ENCODE measurements around the gene TMEM86A. TPM values are rescaled to one million over a fixed set of nuclear protein-coding genes. Genes with fewer than 3 reads are reported as not detected.

Gene TMEM86A
- total and polyA plus RNA-seq, 9 donors: 1.5 to 3.4 (median 3.1) TPM

- Histone ChIP-seq H3K27ac (ENCODE audit: low read length) (no peak overlapping the region), H3K27me3 (ENCODE audit: control insufficient read depth, insufficient read depth, low read length) (peaks cover 2% of the 10 kb centered on the region), H3K36me3 (ENCODE audit: control insufficient read depth, insufficient read depth, low read length) (no peaks in the 10 kb centered on the region), H3K4me1 (ENCODE audit: control insufficient read depth, insufficient read depth, low read length) (no peaks in the 10 kb centered on the region), H3K9me3 (replicated peaks; ENCODE audit: control insufficient read depth, low read depth, low read length) (no peaks in the 10 kb centered on the region), H3K4me3 (ENCODE audit: low read length) (no peak overlapping the region)
- no CpG with 5 or more reads among the region's 3 CpGs for WGBS (ENCODE audit: insufficient coverage)
- DNase-seq: no peak
Observed at GRCh38 chr11:18750944-18751343, 52.4 kb downstream of the TMEM86A start.

DNA sequence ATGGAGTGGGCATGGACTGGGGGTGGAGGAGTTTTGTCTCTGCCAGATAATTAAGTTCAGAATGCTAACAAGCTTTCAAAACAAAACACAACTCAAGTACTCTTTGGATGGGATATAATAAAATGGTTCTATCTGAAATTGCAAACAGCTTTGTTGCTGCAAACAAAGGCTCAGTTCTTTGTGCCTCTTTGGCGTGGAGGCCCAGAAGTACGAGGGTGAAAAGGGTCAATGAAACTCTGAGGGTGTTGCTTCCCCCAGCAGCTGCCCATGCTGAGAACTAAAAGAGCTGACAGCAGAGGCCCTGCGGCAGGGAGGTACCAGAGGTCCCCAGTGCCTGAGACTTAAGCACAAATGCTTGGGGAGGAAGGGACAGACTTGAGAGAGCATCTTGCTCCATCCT, 53.9 kb downstream of the TMEM86A start:
- H3K27ac ChIP-seq (ENCODE audit: low read length): no peak overlapping the region
- H3K9me3 ChIP-seq (replicated peaks; ENCODE audit: control insufficient read depth, low read depth, low read length): no peaks in the 10 kb centered on the region
- no peaks in the 10 kb centered on the region for H3K36me3 ChIP-seq (ENCODE audit: control insufficient read depth, insufficient read depth, low read length)
- 36% methylated on average over 3 of the region's 3 CpGs for WGBS (ENCODE audit: insufficient coverage)
- peaks cover 6% of the 10 kb centered on the region for H3K27me3 ChIP-seq (ENCODE audit: control insufficient read depth, insufficient read depth, low read length)
- DNase-seq: no peak
- H3K4me1 ChIP-seq (ENCODE audit: control insufficient read depth, insufficient read depth, low read length): no peaks in the 10 kb centered on the region
- H3K4me3 ChIP-seq (ENCODE audit: low read length): no peak overlapping the region

- H3K4me1 ChIP-seq (ENCODE audit: control insufficient read depth, insufficient read depth, low read length): no peaks in the 10 kb centered on the region
- no peak overlapping the region for H3K27ac ChIP-seq (ENCODE audit: low read length)
- 90% methylated on average over 4 of the region's 5 CpGs for WGBS (ENCODE audit: insufficient coverage)
- H3K4me3 ChIP-seq (ENCODE audit: low read length): no peak overlapping the region
- no peaks in the 10 kb centered on the region for H3K36me3 ChIP-seq (ENCODE audit: control insufficient read depth, insufficient read depth, low read length)
- no peak for DNase-seq
- H3K9me3 ChIP-seq (replicated peaks; ENCODE audit: control insufficient read depth, low read depth, low read length): no peaks in the 10 kb centered on the region
- peaks cover 6% of the 10 kb centered on the region for H3K27me3 ChIP-seq (ENCODE audit: control insufficient read depth, insufficient read depth, low read length)
Observed at GRCh38 chr11:18754308-18754707, 55.7 kb downstream of the TMEM86A start.

Other genes with a start within 250 kb of the TMEM86A start
- not detected for gene LDHAL6A, start 242.9 kb upstream of the TMEM86A start, total RNA-seq
- gene LDHAL6A, start 242.9 kb upstream of the TMEM86A start, polyA plus RNA-seq (ENCODE audit: insufficient read depth in 1 of 8, insufficient read length in 8 of 8, low replicate concordance in 1 of 8): under 1 TPM in 7 of 8 donors, not detected in 1; 0.13 to 0.67 (median 0.15) TPM
- 79.4 TPM for gene TSG101, start 171.8 kb upstream of the TMEM86A start, total RNA-seq
- 100 to 1,000 TPM in 6 of 8 donors, 10 to 100 TPM in 2; 86.1 to 125 (median 108) TPM for gene TSG101, start 171.8 kb upstream of the TMEM86A start, polyA plus RNA-seq (ENCODE audit: insufficient read depth in 1 of 8, insufficient read length in 8 of 8, low replicate concordance in 1 of 8)
- 14.8 TPM for gene UEVLD, start 110.0 kb upstream of the TMEM86A start, total RNA-seq
- 10 to 100 TPM; 10.7 to 15.3 (median 12.0) TPM for gene UEVLD, start 110.0 kb upstream of the TMEM86A start, polyA plus RNA-seq (ENCODE audit: insufficient read depth in 1 of 8, insufficient read length in 8 of 8, low replicate concordance in 1 of 8)
- gene MISFA, start 99.0 kb upstream of the TMEM86A start, total RNA-seq: 4.3 TPM
- 1 to 10 TPM; 3.1 to 7.1 (median 4.3) TPM for gene MISFA, start 99.0 kb upstream of the TMEM86A start, polyA plus RNA-seq (ENCODE audit: insufficient read depth in 1 of 8, insufficient read length in 8 of 8, low replicate concordance in 1 of 8)
- 16.0 TPM for gene SPTY2D1, start 64.4 kb upstream of the TMEM86A start, total RNA-seq
- gene SPTY2D1, start 64.4 kb upstream of the TMEM86A start, polyA plus RNA-seq (ENCODE audit: insufficient read depth in 1 of 8, insufficient read length in 8 of 8, low replicate concordance in 1 of 8): 10 to 100 TPM; 11.0 to 18.6 (median 15.7) TPM
- 4.2 TPM for gene IGSF22, start 27.4 kb downstream of the TMEM86A start, total RNA-seq
- gene IGSF22, start 27.4 kb downstream of the TMEM86A start, polyA plus RNA-seq (ENCODE audit: insufficient read depth in 1 of 8, insufficient read length in 8 of 8, low replicate concordance in 1 of 8): 1 to 10 TPM; 2.2 to 8.9 (median 3.5) TPM
- 0.18 TPM for gene PTPN5, start 93.0 kb downstream of the TMEM86A start, total RNA-seq
- 1 to 10 TPM in 1 of 8 donors, under 1 TPM in 7; 0.14 to 2.0 (median 0.25) TPM for gene PTPN5, start 93.0 kb downstream of the TMEM86A start, polyA plus RNA-seq (ENCODE audit: insufficient read depth in 1 of 8, insufficient read length in 8 of 8, low replicate concordance in 1 of 8)
- not detected for gene MRGPRX1, start 240.6 kb downstream of the TMEM86A start, total RNA-seq
- not detected for gene MRGPRX1, start 240.6 kb downstream of the TMEM86A start, polyA plus RNA-seq (ENCODE audit: insufficient read depth in 1 of 8, insufficient read length in 8 of 8, low replicate concordance in 1 of 8)

All from muscle of leg (tissue), 11 donors.